ENCODE measurements around the gene FAM13B.
"Not testable (repeated sequence)": the region's sequence is repeated elsewhere in the genome, so short reads cannot be mapped to it uniquely, and the experiment has no call there.

The FAM13B gene

GRCh38 chr5:138032572-138033385, at the start of gene FAM13B:
TSS of gene FAM13B (minus strand) at chr5:138033079. CDS start at chr5:138019111, 13,968 bp downstream.
- Mint-ChIP-seq H3K4me1 (peaks cover 52% of the 10 kb centered on the region), H3K27ac (peak within 1 kb of the TSS; percentile 99), H3K36me3 (ENCODE audit: low read depth) (peaks cover 39% of the 10 kb centered on the region), H3K9me3 (peaks cover 12% of the 10 kb centered on the region), H3K27me3 (ENCODE audit: low read depth, poor library complexity) (peaks cover 5% of the 10 kb centered on the region), H3K4me3 (peak within 1 kb of the TSS; percentile 99)
- TF ChIP-seq, protein P1, sequence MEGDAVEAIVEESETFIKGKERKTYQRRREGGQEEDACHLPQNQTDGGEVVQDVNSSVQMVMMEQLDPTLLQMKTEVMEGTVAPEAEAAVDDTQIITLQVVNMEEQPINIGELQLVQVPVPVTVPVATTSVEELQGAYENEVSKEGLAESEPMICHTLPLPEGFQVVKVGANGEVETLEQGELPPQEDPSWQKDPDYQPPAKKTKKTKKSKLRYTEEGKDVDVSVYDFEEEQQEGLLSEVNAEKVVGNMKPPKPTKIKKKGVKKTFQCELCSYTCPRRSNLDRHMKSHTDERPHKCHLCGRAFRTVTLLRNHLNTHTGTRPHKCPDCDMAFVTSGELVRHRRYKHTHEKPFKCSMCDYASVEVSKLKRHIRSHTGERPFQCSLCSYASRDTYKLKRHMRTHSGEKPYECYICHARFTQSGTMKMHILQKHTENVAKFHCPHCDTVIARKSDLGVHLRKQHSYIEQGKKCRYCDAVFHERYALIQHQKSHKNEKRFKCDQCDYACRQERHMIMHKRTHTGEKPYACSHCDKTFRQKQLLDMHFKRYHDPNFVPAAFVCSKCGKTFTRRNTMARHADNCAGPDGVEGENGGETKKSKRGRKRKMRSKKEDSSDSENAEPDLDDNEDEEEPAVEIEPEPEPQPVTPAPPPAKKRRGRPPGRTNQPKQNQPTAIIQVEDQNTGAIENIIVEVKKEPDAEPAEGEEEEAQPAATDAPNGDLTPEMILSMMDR (IDR thresholded peaks at IDR 0.05): no peak
- DNase-seq: peak; percentile 85

- Mint-ChIP-seq H3K4me1 (peaks cover 21% of the 10 kb centered on the region), H3K36me3 (ENCODE audit: low read depth) (no peaks in the 10 kb centered on the region), H3K27me3 (ENCODE audit: low read depth, poor library complexity) (no peaks in the 10 kb centered on the region), H3K27ac (no peak overlapping the region), H3K4me3 (no peak overlapping the region), H3K9me3 (no peaks in the 10 kb centered on the region)
- DNase-seq: no peak
- TF ChIP-seq, protein P1 (IDR thresholded peaks at IDR 0.05): peak; percentile 8
These were observed 49.2 kb upstream of the FAM13B start for GRCh38 chr5:138082033-138082432.

GRCh38 chr5:138078006-138078643, 45.2 kb upstream of the FAM13B start:
- TF ChIP-seq, protein P1 (IDR thresholded peaks at IDR 0.05): no peak
- Mint-ChIP-seq H3K27ac (peak overlapping the region; percentile 34), H3K9me3 (no peaks in the 10 kb centered on the region), H3K4me3 (no peak overlapping the region), H3K36me3 (ENCODE audit: low read depth) (no peaks in the 10 kb centered on the region), H3K27me3 (ENCODE audit: low read depth, poor library complexity) (no peaks in the 10 kb centered on the region), H3K4me1 (peaks cover 16% of the 10 kb centered on the region)
- no peak for DNase-seq

GRCh38 chr5:138077064-138077696, 44.3 kb upstream of the FAM13B start:
- H3K4me1 Mint-ChIP-seq: peaks cover 16% of the 10 kb centered on the region
- H3K27me3 Mint-ChIP-seq (ENCODE audit: low read depth, poor library complexity): no peaks in the 10 kb centered on the region
- DNase-seq: peak; percentile 77
- no peak overlapping the region for H3K4me3 Mint-ChIP-seq
- no peaks in the 10 kb centered on the region for H3K9me3 Mint-ChIP-seq
- TF ChIP-seq, protein P1 (IDR thresholded peaks at IDR 0.05): peak; percentile 90
- no peak overlapping the region for H3K27ac Mint-ChIP-seq
- no peaks in the 10 kb centered on the region for H3K36me3 Mint-ChIP-seq (ENCODE audit: low read depth)

DNA sequence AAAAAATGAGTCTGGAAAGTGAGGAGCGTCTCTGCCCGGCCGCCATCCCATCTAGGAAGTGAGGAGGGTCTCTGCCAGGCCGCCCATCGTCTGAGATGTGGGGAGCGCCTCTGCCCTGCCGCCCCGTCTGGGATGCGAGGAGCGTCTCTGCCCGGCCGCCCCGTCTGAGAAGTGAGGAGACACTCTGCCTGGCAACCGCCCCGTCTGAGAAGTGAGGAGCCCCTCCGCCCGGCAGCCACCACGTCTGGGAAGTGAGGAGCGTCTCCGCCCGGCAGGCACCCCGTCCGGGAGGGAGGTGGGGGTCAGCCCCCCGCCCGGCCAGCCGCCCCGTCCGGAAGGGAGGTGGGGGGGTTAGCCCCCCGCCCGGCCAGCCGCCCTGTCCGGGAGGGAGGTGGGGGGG, 37.1 kb upstream of the FAM13B start:
- not testable (repeated sequence) for DNase-seq
- H3K27ac Mint-ChIP-seq: peak overlapping the region; percentile 42

More for the DNA sequence above, 37.1 kb upstream of the FAM13B start:
- H3K27me3 Mint-ChIP-seq (ENCODE audit: low read depth, poor library complexity); H3K36me3 Mint-ChIP-seq (ENCODE audit: low read depth); H3K4me1 Mint-ChIP-seq; H3K4me3 Mint-ChIP-seq: not testable (repeated sequence)
- H3K9me3 Mint-ChIP-seq: peaks cover 19% of the 10 kb centered on the region

Measured in nephron progenitor cell (in vitro differentiated cells).